ENCODE measurements around the gene GPR141.

GPR141 gene

GRCh38 chr7:37683246-37684120 lies at the start of gene GPR141:
GPR141 (plus strand) TSS chr7:37683766; CDS start chr7:37740394, 56,628 bp downstream.
- no peak for DNase-seq (ENCODE audit: insufficient read length, low spot score)

GRCh38 chr7:37635346-37635745 lies 48.2 kb upstream of the GPR141 start:
- FAIRE-seq (no peak), DNase-seq (ENCODE audit: insufficient read length, low spot score) (no peak)
- TF ChIP-seq CTCF (IDR thresholded peaks at IDR 0.05; ENCODE audit: insufficient read depth, missing control alignments) = no peak

More at GRCh38 chr7:37683246-37684120, at the start of gene GPR141:
- TF ChIP-seq CTCF (IDR thresholded peaks at IDR 0.05; ENCODE audit: insufficient read depth, missing control alignments) = no peak
- no peak for FAIRE-seq

- DNase-seq (ENCODE audit: insufficient read length, low spot score) (no peak), FAIRE-seq (no peak)
- TF ChIP-seq CTCF (IDR thresholded peaks at IDR 0.05; ENCODE audit: insufficient read depth, missing control alignments) = no peak
These were observed 41.5 kb upstream of the GPR141 start for GRCh38 chr7:37642028-37642540.

- DNase-seq (ENCODE audit: insufficient read length, low spot score) (no peak), FAIRE-seq (no peak)
- no peak for TF ChIP-seq CTCF (IDR thresholded peaks at IDR 0.05; ENCODE audit: insufficient read depth, missing control alignments)
These were observed 39.7 kb upstream of the GPR141 start for GRCh38 chr7:37643876-37644275.

- no peak for TF ChIP-seq CTCF (IDR thresholded peaks at IDR 0.05; ENCODE audit: insufficient read depth, missing control alignments)
- FAIRE-seq = no peak
- DNase-seq (ENCODE audit: insufficient read length, low spot score) = no peak
These were observed 38.1 kb upstream of the GPR141 start for GRCh38 chr7:37645282-37646050.

GRCh38 chr7:37656913-37657530 lies 26.5 kb upstream of the GPR141 start:
- DNase-seq (ENCODE audit: insufficient read length, low spot score) (no peak), FAIRE-seq (no peak)
- TF ChIP-seq CTCF (IDR thresholded peaks at IDR 0.05; ENCODE audit: insufficient read depth, missing control alignments) = no peak

All from D721Med (cell line).